DOHH2 (cell line): Measurements from ENCODE around the gene C20orf204.

Experiments used
- H3F3A ChIP-seq: fragments of 200-600 bp; sonication (generic), shearing (Covaris generic); 2 replicates; pipeline ENCODE4 v1.6.0; 2016; ENCODE audit warnings: antibody characterized with exemption, mild to moderate bottlenecking; ENCODE audit not compliant: control insufficient read depth, insufficient read depth
- H3K27ac ChIP-seq: fragments of 200-600 bp; sonication (generic); 2 replicates; pipeline ENCODE4 v1.5.1; 2014; ENCODE audit warnings: low read depth, mild to moderate bottlenecking, low read length, moderate library complexity
- H3K27me3 ChIP-seq: fragments of 200-600 bp; sonication (generic); 2 replicates; pipeline ENCODE4 v1.6.1; 2014; ENCODE audit warnings: mild to moderate bottlenecking, low read length, mixed read lengths; ENCODE audit not compliant: control insufficient read depth
- H3K36me3 ChIP-seq: fragments of 200-600 bp; sonication (generic); 2 replicates; pipeline ENCODE4 v1.6.1; 2014; ENCODE audit warnings: mild to moderate bottlenecking, low read length, moderate library complexity, mixed read lengths; ENCODE audit not compliant: control insufficient read depth
- H3K4me1 ChIP-seq: fragments of 200-600 bp; sonication (generic); 2 replicates; pipeline ENCODE4 v1.6.1; 2014; ENCODE audit warnings: mild to moderate bottlenecking, low read length, mixed read lengths; ENCODE audit not compliant: control insufficient read depth
- H3K4me2 ChIP-seq: fragments of 200-600 bp; sonication (generic); 2 replicates; pipeline ENCODE4 v1.6.0; 2014; ENCODE audit warnings: mild to moderate bottlenecking, low read length, moderate library complexity
- H3K4me3 ChIP-seq: fragments of 200-600 bp; sonication (generic); 2 replicates; pipeline ENCODE4 v1.5.1; 2014; ENCODE audit warnings: mild to moderate bottlenecking, low read length, mixed read lengths
- H3K79me2 ChIP-seq: fragments of 200-600 bp; sonication (generic); 2 replicates; pipeline ENCODE4 v1.6.1; 2014; ENCODE audit warnings: mild to moderate bottlenecking, low read length, mixed read lengths; ENCODE audit not compliant: control insufficient read depth
- H3K9me2 ChIP-seq: fragments of 200-600 bp; sonication (generic); replicated peaks from 2 replicates; pipeline ENCODE4 v1.6.1; 2014; ENCODE audit warnings: mild to moderate bottlenecking, low read length, mixed read lengths; ENCODE audit not compliant: control insufficient read depth
- H3K9me3 ChIP-seq: fragments of 200-600 bp; sonication (generic); 2 replicates; pipeline ENCODE4 v1.6.1; 2014; ENCODE audit warnings: antibody characterized with exemption, low read length, mixed read lengths; ENCODE audit not compliant: control insufficient read depth, insufficient read depth
- H4K20me1 ChIP-seq: fragments of 200-600 bp; sonication (generic); 2 replicates; pipeline ENCODE4 v1.6.0; 2014; ENCODE audit warnings: low read depth, mild to moderate bottlenecking, antibody characterized with exemption, low read length, moderate library complexity; ENCODE audit not compliant: control insufficient read depth, insufficient read depth
- EZH2phosphoT487 ChIP-seq: fragments of 200-600 bp; sonication (generic); IDR thresholded peaks from 2 replicates; pipeline ENCODE4 v1.6.1; 2017; ENCODE audit warnings: borderline replicate concordance, mild to moderate bottlenecking, antibody characterized with exemption, low read length, moderate library complexity, mixed read lengths
- TF ChIP-seq, protein P1 (sequence below): fragments of 200-600 bp; sonication (generic); IDR thresholded peaks from one replicate; pipeline ENCODE4 v1.5.1; 2014; ENCODE audit warnings: antibody characterized with exemption, mild to moderate bottlenecking, low read depth, low read length; ENCODE audit not compliant: poor library complexity, severe bottlenecking

The C20orf204 gene

DNA sequence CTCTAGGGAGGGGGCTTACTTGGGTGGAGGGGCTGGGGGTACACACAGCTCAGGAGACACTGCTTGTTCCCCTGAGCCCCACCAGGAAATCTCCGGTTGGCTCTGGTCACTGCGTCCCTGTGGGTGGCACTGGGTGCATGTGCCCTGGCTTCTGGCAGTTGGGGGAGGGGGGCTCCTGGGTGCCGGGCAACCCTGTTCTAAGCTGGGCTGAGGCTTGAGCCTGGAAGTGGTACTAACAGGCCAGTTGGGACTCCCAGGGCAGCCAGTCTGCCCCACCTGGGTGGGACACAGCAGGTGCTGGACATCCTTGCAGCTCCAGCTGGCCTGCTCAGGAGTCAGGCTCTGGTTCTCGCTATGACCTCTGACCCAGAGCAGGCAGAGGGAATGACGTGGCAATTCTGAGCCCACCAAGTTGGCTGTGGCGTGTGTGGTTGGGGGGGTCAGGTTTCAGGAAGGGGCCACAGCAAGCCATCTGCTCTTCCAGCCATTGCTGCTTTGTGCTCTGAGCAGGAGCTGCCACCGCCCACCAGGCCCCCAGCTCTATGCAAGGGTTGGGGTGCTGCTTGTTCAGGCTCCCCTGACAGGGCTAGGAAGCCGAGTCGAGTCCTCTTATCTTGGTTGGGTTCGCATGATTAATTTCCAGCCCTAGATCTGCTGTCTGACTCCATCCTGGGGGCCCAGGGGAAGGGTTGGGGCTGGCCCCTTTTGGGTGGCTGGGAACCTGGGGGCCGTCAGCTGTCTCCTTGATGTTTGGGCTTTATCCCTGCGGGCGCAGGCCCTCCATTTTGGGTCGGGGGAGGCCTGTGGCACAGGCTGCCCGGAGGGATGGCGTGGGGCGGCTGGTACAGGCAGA is 590 bp downstream of the C20orf204 start:
- H4K20me1 ChIP-seq, result no peaks in the 10 kb centered on the region
- H3K9me2 ChIP-seq, result no peaks in the 10 kb centered on the region
- peaks cover 32% of the 10 kb centered on the region for H3K36me3 ChIP-seq
- H3F3A ChIP-seq, result peaks cover 15% of the 10 kb centered on the region; the same call in 1 of the 2 replicates
- H3K27ac ChIP-seq, result peak overlapping the region; percentile 70
- peak overlapping the region; percentile 84 for H3K4me2 ChIP-seq
- no peaks in the 10 kb centered on the region for H3K79me2 ChIP-seq
- H3K4me1 ChIP-seq, result peaks cover 67% of the 10 kb centered on the region
- TF ChIP-seq EZH2phosphoT487, result no peak
- TF ChIP-seq, protein P1, sequence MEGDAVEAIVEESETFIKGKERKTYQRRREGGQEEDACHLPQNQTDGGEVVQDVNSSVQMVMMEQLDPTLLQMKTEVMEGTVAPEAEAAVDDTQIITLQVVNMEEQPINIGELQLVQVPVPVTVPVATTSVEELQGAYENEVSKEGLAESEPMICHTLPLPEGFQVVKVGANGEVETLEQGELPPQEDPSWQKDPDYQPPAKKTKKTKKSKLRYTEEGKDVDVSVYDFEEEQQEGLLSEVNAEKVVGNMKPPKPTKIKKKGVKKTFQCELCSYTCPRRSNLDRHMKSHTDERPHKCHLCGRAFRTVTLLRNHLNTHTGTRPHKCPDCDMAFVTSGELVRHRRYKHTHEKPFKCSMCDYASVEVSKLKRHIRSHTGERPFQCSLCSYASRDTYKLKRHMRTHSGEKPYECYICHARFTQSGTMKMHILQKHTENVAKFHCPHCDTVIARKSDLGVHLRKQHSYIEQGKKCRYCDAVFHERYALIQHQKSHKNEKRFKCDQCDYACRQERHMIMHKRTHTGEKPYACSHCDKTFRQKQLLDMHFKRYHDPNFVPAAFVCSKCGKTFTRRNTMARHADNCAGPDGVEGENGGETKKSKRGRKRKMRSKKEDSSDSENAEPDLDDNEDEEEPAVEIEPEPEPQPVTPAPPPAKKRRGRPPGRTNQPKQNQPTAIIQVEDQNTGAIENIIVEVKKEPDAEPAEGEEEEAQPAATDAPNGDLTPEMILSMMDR, result no peak
- H3K9me3 ChIP-seq, result no peaks in the 10 kb centered on the region
- H3K4me3 ChIP-seq, result peak overlapping the region; percentile 74; the same call in 1 of the 2 replicates
- no peaks in the 10 kb centered on the region for H3K27me3 ChIP-seq

DNA sequence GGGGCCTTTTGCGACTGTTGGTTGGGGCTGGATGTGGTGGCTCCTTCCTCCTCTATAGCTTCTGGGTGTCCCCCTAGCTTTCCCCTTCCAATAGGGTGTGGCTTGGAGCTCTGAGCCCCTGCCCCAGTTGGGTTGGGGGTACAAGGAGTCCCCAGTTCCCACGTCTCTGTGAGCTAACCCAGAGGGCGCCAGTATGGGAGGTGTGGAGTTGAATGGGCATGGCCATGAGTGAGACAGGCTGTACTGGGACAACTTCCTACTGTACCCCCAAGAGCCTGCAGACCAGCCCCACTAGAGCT is 1.2 kb downstream of the C20orf204 start:
- Histone ChIP-seq H3K4me1 (peaks cover 73% of the 10 kb centered on the region), H3K4me3 (peak overlapping the region; percentile 74), H3K9me3 (no peaks in the 10 kb centered on the region), H3K36me3 (peaks cover 26% of the 10 kb centered on the region), H3K27me3 (no peaks in the 10 kb centered on the region), H3K4me2 (peak overlapping the region; percentile 84), H3F3A (peaks cover 15% of the 10 kb centered on the region; the same call in 1 of the 2 replicates), H3K27ac (peak overlapping the region; percentile 70), H3K79me2 (no peaks in the 10 kb centered on the region), H4K20me1 (no peaks in the 10 kb centered on the region), H3K9me2 (no peaks in the 10 kb centered on the region)
- TF ChIP-seq, protein P1, result no peak
- no peak for TF ChIP-seq EZH2phosphoT487

DNA sequence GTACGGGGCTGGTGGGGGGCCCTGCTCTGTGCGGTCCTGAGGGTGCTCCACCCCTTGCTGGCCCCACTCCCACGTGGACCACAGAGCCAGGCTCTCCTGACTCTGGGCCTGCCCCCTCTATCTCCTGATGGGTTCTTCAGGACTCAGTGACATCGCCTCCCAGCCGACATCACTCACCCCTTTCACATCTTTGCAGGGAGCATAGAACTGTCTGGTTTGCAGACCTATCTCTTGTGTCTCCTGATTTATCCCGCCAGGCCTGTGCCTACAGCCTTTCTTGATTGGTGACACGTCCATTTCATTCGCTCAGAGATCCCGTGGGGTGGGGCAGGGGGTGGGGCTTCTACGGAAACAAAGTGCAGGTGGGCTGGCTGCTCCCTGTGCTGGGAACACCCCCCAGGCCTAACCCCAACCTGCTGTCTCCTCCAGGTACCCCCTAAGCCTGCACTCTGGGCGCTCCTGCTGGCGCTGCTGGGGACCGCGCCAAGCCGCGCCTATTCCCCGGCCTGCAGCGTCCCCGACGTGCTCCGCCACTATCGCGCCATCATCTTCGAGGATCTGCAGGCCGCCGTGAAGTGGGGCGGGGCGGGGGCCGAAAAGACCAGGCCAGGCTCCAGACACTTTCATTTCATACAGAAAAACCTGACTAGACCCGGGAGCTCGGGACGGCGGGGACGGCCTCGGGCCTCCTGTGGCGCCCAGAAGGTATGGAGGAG is 1.7 kb downstream of the C20orf204 start:
- Histone ChIP-seq H3F3A (peaks cover 15% of the 10 kb centered on the region; the same call in 1 of the 2 replicates), H3K4me1 (peaks cover 76% of the 10 kb centered on the region), H3K36me3 (peaks cover 21% of the 10 kb centered on the region), H3K27me3 (no peaks in the 10 kb centered on the region), H3K4me3 (peak overlapping the region; percentile 74), H3K9me2 (no peaks in the 10 kb centered on the region), H3K79me2 (no peaks in the 10 kb centered on the region), H4K20me1 (no peaks in the 10 kb centered on the region), H3K27ac (peak overlapping the region; percentile 70), H3K9me3 (no peaks in the 10 kb centered on the region), H3K4me2 (peak overlapping the region; percentile 84)
- TF ChIP-seq, protein P1, result no peak
- no peak for TF ChIP-seq EZH2phosphoT487
